H9 (cell line): ENCODE measurements around the gene OR9Q1. TPM values are rescaled to one million over a fixed set of nuclear protein-coding genes. Genes with fewer than 3 reads are reported as not detected.

ENCODE experiments used
- DNase-seq: peaks from one replicate; pipeline ENCODE4 v3.0.0-alpha.2; 2017
- H2AFZ ChIP-seq: one replicate; pipeline ENCODE4 v1.6.1; 2013; ENCODE audit warnings: mild to moderate bottlenecking, low read length, control low read depth, moderate library complexity
- H2AK5ac ChIP-seq: 2 replicates; pipeline ENCODE4 v1.6.1; 2013; ENCODE audit warnings: low read length, control low read depth, mixed read lengths; ENCODE audit not compliant: insufficient read length
- H2BK120ac ChIP-seq: one replicate; pipeline ENCODE4 v1.6.1; 2013; ENCODE audit warnings: low read depth, mild to moderate bottlenecking, low read length, control low read depth, inconsistent platforms; ENCODE audit not compliant: poor library complexity, severe bottlenecking
- H2BK12ac ChIP-seq: 2 replicates; pipeline ENCODE4 v1.6.1; 2013; ENCODE audit warnings: low read length, control low read depth, mixed read lengths, low read depth; ENCODE audit not compliant: insufficient read length
- H2BK15ac ChIP-seq: 2 replicates; pipeline ENCODE4 v1.6.1; 2013; ENCODE audit warnings: low read depth, low read length, control low read depth
- H2BK20ac ChIP-seq: one replicate; pipeline ENCODE4 v1.6.1; 2013; ENCODE audit warnings: low read depth, mild to moderate bottlenecking, low read length, control low read depth, inconsistent platforms; ENCODE audit not compliant: poor library complexity, severe bottlenecking
- H2BK5ac ChIP-seq: 2 replicates; pipeline ENCODE4 v1.6.1; 2013; ENCODE audit warnings: low read length, control low read depth, mixed read lengths; ENCODE audit not compliant: insufficient read length
- H3K14ac ChIP-seq: 2 replicates; pipeline ENCODE4 v1.6.1; 2013; ENCODE audit warnings: low read length, control low read depth; ENCODE audit not compliant: insufficient read depth
- H3K18ac ChIP-seq: 2 replicates; pipeline ENCODE4 v1.6.1; 2013; ENCODE audit warnings: low read depth, mild to moderate bottlenecking, mixed read lengths, low read length, control low read depth; ENCODE audit not compliant: insufficient read length
- H3K23ac ChIP-seq: 2 replicates; pipeline ENCODE4 v1.6.1; 2013; ENCODE audit warnings: low read length, control low read depth, mixed read lengths, low read depth; ENCODE audit not compliant: insufficient read length
- H3K23me2 ChIP-seq: 2 replicates; pipeline ENCODE4 v1.6.1; 2013; ENCODE audit warnings: low read depth, mild to moderate bottlenecking, mixed read lengths, low read length, control low read depth; ENCODE audit not compliant: insufficient read length, poor library complexity, severe bottlenecking
- H3K27ac ChIP-seq: 2 replicates; pipeline ENCODE4 v1.5.1; 2013; ENCODE audit warnings: low read length, control low read depth, mixed read lengths, low read depth; ENCODE audit not compliant: insufficient read length
- H3K27me3 ChIP-seq: 2 replicates; pipeline ENCODE4 v1.6.1; 2013; ENCODE audit warnings: low read length, control low read depth, inconsistent platforms; ENCODE audit not compliant: insufficient read depth
- H3K4ac ChIP-seq: 2 replicates; pipeline ENCODE4 v1.6.1; 2013; ENCODE audit warnings: low read depth, mild to moderate bottlenecking, control low read depth, inconsistent platforms, low read length, moderate library complexity
- H3K4me1 ChIP-seq: 2 replicates; pipeline ENCODE4 v1.6.1; 2013; ENCODE audit warnings: low read length, control low read depth, inconsistent platforms; ENCODE audit not compliant: insufficient read depth
- H3K4me2 ChIP-seq: 2 replicates; pipeline ENCODE4 v1.6.1; 2013; ENCODE audit warnings: low read length, control low read depth, mixed read lengths; ENCODE audit not compliant: insufficient read length, insufficient read depth
- H3K56ac ChIP-seq: 2 replicates; pipeline ENCODE4 v1.6.1; 2013; ENCODE audit warnings: low read depth, mild to moderate bottlenecking, mixed read lengths, low read length, control low read depth; ENCODE audit not compliant: insufficient read length
- H3K79me1 ChIP-seq: 2 replicates; pipeline ENCODE4 v1.6.1; 2013; ENCODE audit warnings: low read depth, mild to moderate bottlenecking, moderate library complexity, low read length, control low read depth, inconsistent platforms; ENCODE audit not compliant: insufficient read depth, poor library complexity, severe bottlenecking
- H3K79me2 ChIP-seq: 2 replicates; pipeline ENCODE4 v1.6.1; 2013; ENCODE audit warnings: low read length, control low read depth, inconsistent platforms; ENCODE audit not compliant: insufficient read depth
- H3K9ac ChIP-seq: 2 replicates; pipeline ENCODE4 v1.6.1; 2013; ENCODE audit warnings: low read length, control low read depth, mixed read lengths; ENCODE audit not compliant: insufficient read length; ENCODE audit errors: extremely low read depth
- H3K9me3 ChIP-seq: one replicate; pipeline ENCODE4 v1.6.1; 2013; ENCODE audit warnings: low read depth, low read length, inconsistent platforms; ENCODE audit not compliant: control insufficient read depth
- H3T11ph ChIP-seq: one replicate; pipeline ENCODE4 v1.6.1; 2013; ENCODE audit warnings: mild to moderate bottlenecking, low read length, control low read depth, inconsistent platforms
- H4K20me1 ChIP-seq: one replicate; pipeline ENCODE4 v1.6.1; 2013; ENCODE audit not compliant: control insufficient read depth, insufficient read length, insufficient read depth
- H4K5ac ChIP-seq: 2 replicates; pipeline ENCODE4 v1.6.1; 2013; ENCODE audit warnings: low read depth, mild to moderate bottlenecking, mixed read lengths, low read length, control low read depth; ENCODE audit not compliant: insufficient read length
- H4K8ac ChIP-seq: replicated peaks from 2 replicates; pipeline ENCODE4 v1.6.1; 2013; ENCODE audit warnings: low read length, control low read depth, mixed read lengths, low read depth; ENCODE audit not compliant: insufficient read length
- H4K91ac ChIP-seq: 2 replicates; pipeline ENCODE4 v1.6.1; 2013; ENCODE audit warnings: low read depth, mild to moderate bottlenecking, moderate library complexity, mixed read lengths, low read length, control low read depth; ENCODE audit not compliant: insufficient read length
- H3K27ac Mint-ChIP-seq, 3 experiments: 2 replicates in 2 of 3; 3 replicates in 1 of 3; pipeline ENCODE4 v1.8.0; 2020 to 2021; ENCODE audit warnings: mixed read lengths in 3 of 3, mild to moderate bottlenecking in 1 of 3, moderate library complexity in 1 of 3
- H3K27me3 Mint-ChIP-seq: 2 replicates; pipeline ENCODE4 v1.8.0; 2021; ENCODE audit warnings: low read depth, mild to moderate bottlenecking, moderate library complexity, mixed read lengths
- H3K36me3 Mint-ChIP-seq, 3 experiments: 2 replicates in 2 of 3; 3 replicates in 1 of 3; pipeline ENCODE4 v1.8.0; 2020 to 2021; ENCODE audit warnings: low read depth in 3 of 3, mixed read lengths in 3 of 3; ENCODE audit not compliant: insufficient read depth in 1 of 3
- H3K4me1 Mint-ChIP-seq, 2 experiments: 2 replicates each; pipeline ENCODE4 v1.8.0; 2020; ENCODE audit warnings: mixed read lengths in 2 of 2
- H3K4me3 Mint-ChIP-seq, 2 experiments: 2 replicates in 1 of 2; 3 replicates in 1 of 2; pipeline ENCODE4 v1.8.0; 2020 to 2021; ENCODE audit warnings: mild to moderate bottlenecking in 2 of 2, mixed read lengths in 2 of 2, moderate library complexity in 1 of 2
- H3K9me3 Mint-ChIP-seq, 2 experiments: 2 replicates in 1 of 2; 3 replicates in 1 of 2; pipeline ENCODE4 v1.8.0; 2020; ENCODE audit warnings: mild to moderate bottlenecking in 2 of 2, mixed read lengths in 2 of 2, moderate library complexity in 1 of 2
- WGBS: extraction: QIAGEN DNeasy Blood & Tissue Kit; methylation state at CpG from one replicate; pipeline ENCODE4 v1.1.7; 2013; ENCODE audit warnings: missing lambda C conversion rate, low lambda C conversion rate, mixed read lengths; ENCODE audit not compliant: insufficient read length; ENCODE audit errors: extremely low coverage; 5-methylcytosine and 5-hydroxymethylcytosine counted together
- total RNA-seq: library from RNA; stranded (reverse); gene quantifications from 2 replicates; pipeline ENCODE4 v1.2.1, GENCODE V29; 2021
- TF ChIP-seq, protein P1 (sequence below): fragments of 200-600 bp; sonication (generic); conservative IDR thresholded peaks from 3 replicates; pipeline ENCODE4 v1.8.0; 2021; ENCODE audit warnings: antibody characterized with exemption, mild to moderate bottlenecking

The OR9Q1 gene
- total RNA-seq, 1 experiment from 2014 or later = not detected

GRCh38 chr11:58006940-58007339 lies 16.7 kb upstream of the OR9Q1 start:
- H2AFZ ChIP-seq = no peak overlapping the region

More at GRCh38 chr11:58006940-58007339, 16.7 kb upstream of the OR9Q1 start:
- no peak for DNase-seq
- H3K79me2 ChIP-seq = no peaks in the 10 kb centered on the region
- no peak overlapping the region for H2AK5ac ChIP-seq
- H3K4ac ChIP-seq = no peak overlapping the region
- H4K5ac ChIP-seq = no peak overlapping the region
- H2BK12ac ChIP-seq = no peak overlapping the region
- no peak overlapping the region for H3K23ac ChIP-seq
- Mint-ChIP-seq H3K27me3 (no peaks in the 10 kb centered on the region), H3K36me3 (no peaks in the 10 kb centered on the region), H3K4me3 (no peak overlapping the region), H3K27ac (no peak overlapping the region), H3K4me1 (peaks cover 4 to 10% of the 10 kb centered on the region in 2 experiments), H3K9me3 (no peaks in the 10 kb centered on the region)
- H2BK120ac ChIP-seq = no peak overlapping the region
- H3K18ac ChIP-seq = no peak overlapping the region
- no peak overlapping the region for H2BK5ac ChIP-seq
- no CpG with 5 or more reads among the region's 2 CpGs for WGBS
- no peaks in the 10 kb centered on the region for H3K23me2 ChIP-seq
- no peak overlapping the region for H2BK15ac ChIP-seq
- H2BK20ac ChIP-seq = no peak overlapping the region
- H3K27ac ChIP-seq = no peak overlapping the region
- H3K9me3 ChIP-seq = no peaks in the 10 kb centered on the region
- H4K91ac ChIP-seq = no peak overlapping the region
- no peak overlapping the region for H3K4me2 ChIP-seq
- no peaks in the 10 kb centered on the region for H3K27me3 ChIP-seq
- H3K4me1 ChIP-seq = no peaks in the 10 kb centered on the region; the same call in 1 of the 2 replicates
- H3K79me1 ChIP-seq = no peaks in the 10 kb centered on the region
- no peak overlapping the region for H3T11ph ChIP-seq
- TF ChIP-seq, protein P1, sequence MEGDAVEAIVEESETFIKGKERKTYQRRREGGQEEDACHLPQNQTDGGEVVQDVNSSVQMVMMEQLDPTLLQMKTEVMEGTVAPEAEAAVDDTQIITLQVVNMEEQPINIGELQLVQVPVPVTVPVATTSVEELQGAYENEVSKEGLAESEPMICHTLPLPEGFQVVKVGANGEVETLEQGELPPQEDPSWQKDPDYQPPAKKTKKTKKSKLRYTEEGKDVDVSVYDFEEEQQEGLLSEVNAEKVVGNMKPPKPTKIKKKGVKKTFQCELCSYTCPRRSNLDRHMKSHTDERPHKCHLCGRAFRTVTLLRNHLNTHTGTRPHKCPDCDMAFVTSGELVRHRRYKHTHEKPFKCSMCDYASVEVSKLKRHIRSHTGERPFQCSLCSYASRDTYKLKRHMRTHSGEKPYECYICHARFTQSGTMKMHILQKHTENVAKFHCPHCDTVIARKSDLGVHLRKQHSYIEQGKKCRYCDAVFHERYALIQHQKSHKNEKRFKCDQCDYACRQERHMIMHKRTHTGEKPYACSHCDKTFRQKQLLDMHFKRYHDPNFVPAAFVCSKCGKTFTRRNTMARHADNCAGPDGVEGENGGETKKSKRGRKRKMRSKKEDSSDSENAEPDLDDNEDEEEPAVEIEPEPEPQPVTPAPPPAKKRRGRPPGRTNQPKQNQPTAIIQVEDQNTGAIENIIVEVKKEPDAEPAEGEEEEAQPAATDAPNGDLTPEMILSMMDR = no peak
- H4K8ac ChIP-seq = no peak overlapping the region
- no peak overlapping the region for H3K14ac ChIP-seq
- H3K9ac ChIP-seq = no peak overlapping the region
- H4K20me1 ChIP-seq = no peaks in the 10 kb centered on the region
- H3K56ac ChIP-seq = no peak overlapping the region
